HepG2 (cell line): ENCODE results near the gene BRD1. TPM values are rescaled to one million over a fixed set of nuclear protein-coding genes. Genes with fewer than 3 reads are reported as not detected.
A peak's percentile ranks its signal among the peaks of the same experiment; 100 is the strongest.

ENCODE experiments used
- ADNP ChIP-seq: sonication (generic); formaldehyde crosslinking; IDR thresholded peaks from 2 replicates; pipeline ENCODE4 v1.4.0; 2020; ENCODE audit warnings: missing genetic modification reagents
- CCAR2 ChIP-seq: fragments of 200-400 bp; formaldehyde crosslinking; optimal IDR thresholded peaks from 2 replicates; pipeline ENCODE3; 2018; ENCODE audit warnings: low read depth, mild to moderate bottlenecking, low read length, moderate library complexity
- HNRNPK ChIP-seq: fragments of 200-400 bp; formaldehyde crosslinking; IDR thresholded peaks from 2 replicates; pipeline ENCODE4 v1.6.1; 2018; ENCODE audit warnings: low read length, low read depth, moderate library complexity, mild to moderate bottlenecking; ENCODE audit not compliant: poor library complexity, severe bottlenecking
- JUNB ChIP-seq: sonication (generic); formaldehyde crosslinking; IDR thresholded peaks from 2 replicates; pipeline ENCODE4 v1.8.0; 2022; ENCODE audit warnings: missing genetic modification reagents, mild to moderate bottlenecking, borderline replicate concordance
- ZFP90 ChIP-seq: sonication (generic); formaldehyde crosslinking; IDR thresholded peaks from 2 replicates; pipeline ENCODE4 v1.8.0; 2022; ENCODE audit warnings: missing genetic modification reagents, mild to moderate bottlenecking, inconsistent platforms, borderline replicate concordance
- ZNF225 ChIP-seq: sonication (generic); formaldehyde crosslinking; IDR thresholded peaks from 2 replicates; pipeline ENCODE4 v1.4.0; 2020; ENCODE audit warnings: mild to moderate bottlenecking, missing genetic modification reagents
- ZNF232 ChIP-seq: sonication (generic); formaldehyde crosslinking; IDR thresholded peaks from 2 replicates; pipeline ENCODE4 v1.4.0; 2020; ENCODE audit warnings: missing genetic modification reagents, borderline replicate concordance
- polyA plus RNA-seq, 8 experiments: library from polyadenylated mRNA; depleted of rRNA in 3 of 8; stranded (reverse) in 7 of 8; unstranded in 1 of 8; fragments of >200 nt; fragmentation: Illumina TruSeq in 4 of 8; extraction: Trizol in 4 of 8; gene quantifications; 2 replicates each; pipeline versions ENCODE4 v1.2.1 to v1.2.3, GENCODE V29; 2011 to 2016; ENCODE audit warnings: low read depth in 4 of 8, missing spikeins in 1 of 8, mixed read lengths in 1 of 8; ENCODE audit not compliant: insufficient read depth in 1 of 8
- total RNA-seq, 5 experiments: library from RNA; depleted of rRNA; stranded (reverse); fragments of >200 nt; fragmentation: Illumina TruSeq; extraction: Trizol; gene quantifications; 2 replicates each; pipeline ENCODE4 v1.2.3, GENCODE V29; 2016; ENCODE audit warnings: low read depth in 1 of 5
- TF ChIP-seq, protein P1 (sequence below): sonication (generic); formaldehyde crosslinking; IDR thresholded peaks from 2 replicates; pipeline ENCODE4 v1.5.0; 2020; ENCODE audit warnings: mild to moderate bottlenecking, missing genetic modification reagents
- TF ChIP-seq, protein P2 (sequence below): sonication (generic); formaldehyde crosslinking; IDR thresholded peaks from 2 replicates; pipeline ENCODE4 v1.4.0; 2020; ENCODE audit warnings: missing genetic modification reagents
- TF ChIP-seq, protein P3 (sequence below): sonication (generic); formaldehyde crosslinking; IDR thresholded peaks from 2 replicates; pipeline ENCODE4 v1.5.0; 2020; ENCODE audit warnings: mild to moderate bottlenecking, missing genetic modification reagents, borderline replicate concordance
- TF ChIP-seq, protein P4 (sequence below): sonication (generic); formaldehyde crosslinking; IDR thresholded peaks from 2 replicates; pipeline ENCODE4 v1.5.0; 2020; ENCODE audit warnings: missing genetic modification reagents
- TF ChIP-seq, protein P5 (sequence below), 2 experiments: sonication (generic) in 1 of 2; formaldehyde crosslinking in 1 of 2; IDR thresholded peaks; 2 replicates each; pipeline versions ENCODE4 v1.4.0 to v1.6.1; 2018 to 2020; ENCODE audit warnings: missing genetic modification reagents in 2 of 2, borderline replicate concordance in 1 of 2, low read depth in 1 of 2, mild to moderate bottlenecking in 1 of 2, missing biosample characterization in 1 of 2
- TF ChIP-seq, protein P6 (sequence below): IDR thresholded peaks from 2 replicates; pipeline ENCODE4 v1.6.1; 2016; ENCODE audit warnings: low read depth

Gene BRD1
- total and polyA plus RNA-seq, 2 of the 13 experiments (the other 11 are each of a cell fraction or from before 2014, with no cell fraction given), result 5.1 to 12.0 TPM

DNA sequence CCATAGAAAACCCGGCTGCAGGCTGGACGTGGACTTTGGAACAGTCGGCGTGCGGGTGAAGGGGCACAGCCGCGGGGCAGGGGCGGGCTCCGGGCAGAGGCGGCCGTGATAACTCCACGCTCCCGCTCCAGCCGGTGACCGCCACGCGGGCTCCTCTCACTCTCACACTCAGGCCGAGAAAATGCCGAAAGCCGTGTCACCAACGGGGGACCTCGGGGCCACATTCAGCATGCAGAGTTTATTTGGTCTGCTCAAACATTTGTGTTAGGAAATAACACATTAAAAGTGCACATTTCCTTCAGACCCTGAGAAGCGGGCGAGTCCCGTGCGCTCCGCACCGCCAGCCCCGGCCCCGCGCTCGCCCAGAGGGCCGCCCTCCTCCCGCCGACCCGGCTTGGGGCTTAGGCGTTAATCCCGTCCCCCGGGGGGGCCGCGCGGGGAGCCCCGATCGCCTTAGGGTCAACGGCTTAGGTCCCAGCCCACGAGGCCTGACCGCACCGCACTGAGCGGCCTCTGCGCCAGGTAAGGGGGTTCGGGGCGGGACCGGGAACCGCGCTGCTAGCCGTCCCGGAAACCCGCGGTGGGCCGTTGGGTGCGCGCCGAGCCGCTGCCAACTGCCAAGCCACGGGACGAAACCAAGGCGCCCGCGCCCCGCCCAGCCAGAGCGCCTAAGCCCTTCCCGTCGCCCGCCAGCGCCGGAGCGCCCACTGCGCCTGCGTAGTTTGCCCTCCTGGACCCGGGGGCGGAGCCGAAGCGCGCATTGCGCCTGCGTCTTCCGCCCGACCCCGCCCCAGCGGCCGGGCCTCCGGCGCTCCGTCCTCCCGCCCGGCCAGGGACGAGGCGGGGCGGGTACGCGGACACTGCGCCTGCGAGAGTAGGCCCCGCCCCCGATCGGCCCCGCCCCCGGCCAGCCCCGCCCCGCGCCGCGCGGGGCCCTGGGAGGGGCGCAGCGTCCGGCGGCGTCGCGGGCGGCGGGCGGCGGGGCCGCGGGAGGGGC is 25.5 kb upstream of the BRD1 start, which contains the start of gene ZBED4 (continued):
- TF ChIP-seq, protein P1, sequence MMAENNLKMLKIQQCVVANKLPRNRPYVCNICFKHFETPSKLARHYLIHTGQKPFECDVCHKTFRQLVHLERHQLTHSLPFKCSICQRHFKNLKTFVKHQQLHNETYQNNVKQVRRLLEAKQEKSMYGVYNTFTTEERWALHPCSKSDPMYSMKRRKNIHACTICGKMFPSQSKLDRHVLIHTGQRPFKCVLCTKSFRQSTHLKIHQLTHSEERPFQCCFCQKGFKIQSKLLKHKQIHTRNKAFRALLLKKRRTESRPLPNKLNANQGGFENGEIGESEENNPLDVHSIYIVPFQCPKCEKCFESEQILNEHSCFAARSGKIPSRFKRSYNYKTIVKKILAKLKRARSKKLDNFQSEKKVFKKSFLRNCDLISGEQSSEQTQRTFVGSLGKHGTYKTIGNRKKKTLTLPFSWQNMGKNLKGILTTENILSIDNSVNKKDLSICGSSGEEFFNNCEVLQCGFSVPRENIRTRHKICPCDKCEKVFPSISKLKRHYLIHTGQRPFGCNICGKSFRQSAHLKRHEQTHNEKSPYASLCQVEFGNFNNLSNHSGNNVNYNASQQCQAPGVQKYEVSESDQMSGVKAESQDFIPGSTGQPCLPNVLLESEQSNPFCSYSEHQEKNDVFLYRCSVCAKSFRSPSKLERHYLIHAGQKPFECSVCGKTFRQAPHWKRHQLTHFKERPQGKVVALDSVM (CRISPR knock-in tag), result no peak
- TF ChIP-seq, protein P2, sequence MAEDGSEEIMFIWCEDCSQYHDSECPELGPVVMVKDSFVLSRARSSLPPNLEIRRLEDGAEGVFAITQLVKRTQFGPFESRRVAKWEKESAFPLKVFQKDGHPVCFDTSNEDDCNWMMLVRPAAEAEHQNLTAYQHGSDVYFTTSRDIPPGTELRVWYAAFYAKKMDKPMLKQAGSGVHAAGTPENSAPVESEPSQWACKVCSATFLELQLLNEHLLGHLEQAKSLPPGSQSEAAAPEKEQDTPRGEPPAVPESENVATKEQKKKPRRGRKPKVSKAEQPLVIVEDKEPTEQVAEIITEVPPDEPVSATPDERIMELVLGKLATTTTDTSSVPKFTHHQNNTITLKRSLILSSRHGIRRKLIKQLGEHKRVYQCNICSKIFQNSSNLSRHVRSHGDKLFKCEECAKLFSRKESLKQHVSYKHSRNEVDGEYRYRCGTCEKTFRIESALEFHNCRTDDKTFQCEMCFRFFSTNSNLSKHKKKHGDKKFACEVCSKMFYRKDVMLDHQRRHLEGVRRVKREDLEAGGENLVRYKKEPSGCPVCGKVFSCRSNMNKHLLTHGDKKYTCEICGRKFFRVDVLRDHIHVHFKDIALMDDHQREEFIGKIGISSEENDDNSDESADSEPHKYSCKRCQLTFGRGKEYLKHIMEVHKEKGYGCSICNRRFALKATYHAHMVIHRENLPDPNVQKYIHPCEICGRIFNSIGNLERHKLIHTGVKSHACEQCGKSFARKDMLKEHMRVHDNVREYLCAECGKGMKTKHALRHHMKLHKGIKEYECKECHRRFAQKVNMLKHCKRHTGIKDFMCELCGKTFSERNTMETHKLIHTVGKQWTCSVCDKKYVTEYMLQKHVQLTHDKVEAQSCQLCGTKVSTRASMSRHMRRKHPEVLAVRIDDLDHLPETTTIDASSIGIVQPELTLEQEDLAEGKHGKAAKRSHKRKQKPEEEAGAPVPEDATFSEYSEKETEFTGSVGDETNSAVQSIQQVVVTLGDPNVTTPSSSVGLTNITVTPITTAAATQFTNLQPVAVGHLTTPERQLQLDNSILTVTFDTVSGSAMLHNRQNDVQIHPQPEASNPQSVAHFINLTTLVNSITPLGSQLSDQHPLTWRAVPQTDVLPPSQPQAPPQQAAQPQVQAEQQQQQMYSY, result peak; percentile 96
- TF ChIP-seq ZNF225 (CRISPR knock-in tag) (peak; percentile 41; the same call in 1 of the 2 replicates), ZNF232 (0 out of 2 replicates have a peak, but pooled peaks have one; percentile 37), CCAR2 (no peak), JUNB (no peak), HNRNPK (peak; percentile 31), ADNP (CRISPR knock-in tag) (no peak), ZFP90 (CRISPR knock-in tag) (no peak)
- TF ChIP-seq, protein P3, sequence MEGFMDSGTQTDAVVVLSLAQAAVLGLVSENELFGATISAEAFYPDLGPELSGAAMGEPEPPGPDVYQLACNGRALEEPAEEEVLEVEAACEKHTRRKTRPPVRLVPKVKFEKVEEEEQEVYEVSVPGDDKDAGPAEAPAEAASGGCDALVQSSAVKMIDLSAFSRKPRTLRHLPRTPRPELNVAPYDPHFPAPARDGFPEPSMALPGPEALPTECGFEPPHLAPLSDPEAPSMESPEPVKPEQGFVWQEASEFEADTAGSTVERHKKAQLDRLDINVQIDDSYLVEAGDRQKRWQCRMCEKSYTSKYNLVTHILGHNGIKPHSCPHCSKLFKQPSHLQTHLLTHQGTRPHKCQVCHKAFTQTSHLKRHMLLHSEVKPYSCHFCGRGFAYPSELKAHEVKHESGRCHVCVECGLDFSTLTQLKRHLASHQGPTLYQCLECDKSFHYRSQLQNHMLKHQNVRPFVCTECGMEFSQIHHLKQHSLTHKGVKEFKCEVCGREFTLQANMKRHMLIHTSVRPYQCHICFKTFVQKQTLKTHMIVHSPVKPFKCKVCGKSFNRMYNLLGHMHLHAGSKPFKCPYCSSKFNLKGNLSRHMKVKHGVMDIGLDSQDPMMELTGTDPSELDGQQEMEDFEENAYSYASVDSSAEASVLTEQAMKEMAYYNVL (CRISPR knock-in tag), result peak; percentile 73
- TF ChIP-seq, protein P4, sequence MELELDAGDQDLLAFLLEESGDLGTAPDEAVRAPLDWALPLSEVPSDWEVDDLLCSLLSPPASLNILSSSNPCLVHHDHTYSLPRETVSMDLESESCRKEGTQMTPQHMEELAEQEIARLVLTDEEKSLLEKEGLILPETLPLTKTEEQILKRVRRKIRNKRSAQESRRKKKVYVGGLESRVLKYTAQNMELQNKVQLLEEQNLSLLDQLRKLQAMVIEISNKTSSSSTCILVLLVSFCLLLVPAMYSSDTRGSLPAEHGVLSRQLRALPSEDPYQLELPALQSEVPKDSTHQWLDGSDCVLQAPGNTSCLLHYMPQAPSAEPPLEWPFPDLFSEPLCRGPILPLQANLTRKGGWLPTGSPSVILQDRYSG (CRISPR knock-in tag), result 0 out of 2 replicates have a peak, but pooled peaks have one; percentile 54
- TF ChIP-seq, protein P5, sequence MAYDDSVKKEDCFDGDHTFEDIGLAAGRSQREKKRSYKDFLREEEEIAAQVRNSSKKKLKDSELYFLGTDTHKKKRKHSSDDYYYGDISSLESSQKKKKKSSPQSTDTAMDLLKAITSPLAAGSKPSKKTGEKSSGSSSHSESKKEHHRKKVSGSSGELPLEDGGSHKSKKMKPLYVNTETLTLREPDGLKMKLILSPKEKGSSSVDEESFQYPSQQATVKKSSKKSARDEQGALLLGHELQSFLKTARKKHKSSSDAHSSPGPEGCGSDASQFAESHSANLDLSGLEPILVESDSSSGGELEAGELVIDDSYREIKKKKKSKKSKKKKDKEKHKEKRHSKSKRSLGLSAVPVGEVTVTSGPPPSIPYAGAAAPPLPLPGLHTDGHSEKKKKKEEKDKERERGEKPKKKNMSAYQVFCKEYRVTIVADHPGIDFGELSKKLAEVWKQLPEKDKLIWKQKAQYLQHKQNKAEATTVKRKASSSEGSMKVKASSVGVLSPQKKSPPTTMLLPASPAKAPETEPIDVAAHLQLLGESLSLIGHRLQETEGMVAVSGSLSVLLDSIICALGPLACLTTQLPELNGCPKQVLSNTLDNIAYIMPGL (CRISPR knock-in tag; IDR thresholded peaks at IDR 0.05; ENCODE audit: borderline replicate concordance in 1 of 2, low read depth in 1 of 2), result peak; percentile 59 to 68; a peak in 3 of 4 replicates
- TF ChIP-seq, protein P6, sequence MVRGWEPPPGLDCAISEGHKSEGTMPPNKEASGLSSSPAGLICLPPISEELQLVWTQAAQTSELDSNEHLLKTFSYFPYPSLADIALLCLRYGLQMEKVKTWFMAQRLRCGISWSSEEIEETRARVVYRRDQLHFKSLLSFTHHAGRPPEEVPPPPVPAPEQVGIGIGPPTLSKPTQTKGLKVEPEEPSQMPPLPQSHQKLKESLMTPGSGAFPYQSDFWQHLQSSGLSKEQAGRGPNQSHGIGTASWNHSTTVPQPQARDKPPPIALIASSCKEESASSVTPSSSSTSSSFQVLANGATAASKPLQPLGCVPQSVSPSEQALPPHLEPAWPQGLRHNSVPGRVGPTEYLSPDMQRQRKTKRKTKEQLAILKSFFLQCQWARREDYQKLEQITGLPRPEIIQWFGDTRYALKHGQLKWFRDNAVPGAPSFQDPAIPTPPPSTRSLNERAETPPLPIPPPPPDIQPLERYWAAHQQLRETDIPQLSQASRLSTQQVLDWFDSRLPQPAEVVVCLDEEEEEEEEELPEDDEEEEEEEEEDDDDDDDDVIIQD (CRISPR knock-in tag), result no peak
